ENCODE results near the gene ZNF672. TPM values are rescaled to one million over a fixed set of nuclear protein-coding genes. Genes with fewer than 3 reads are reported as not detected.

Gene ZNF672
- total RNA-seq, 2 donors from 2014 or later, result 27.8 to 57.4 TPM

- Histone ChIP-seq H3K27me3 (no peaks in the 10 kb centered on the region), H3K4me1 (peaks cover 22% of the 10 kb centered on the region), H3K36me3 (no peaks in the 10 kb centered on the region), H3K4me3 (no peak overlapping the region), H3K9ac (ENCODE audit: low read depth in 2 of 2, low read length in 2 of 2) (peak overlapping the region in 1 of 2 donors; percentile 84), H3K9me3 (no peaks in the 10 kb centered on the region), H3K27ac (no peak overlapping the region)
- intact Hi-C loops (cut with DNase I), result no loop called here
- no peak for TF ChIP-seq CTCF (IDR thresholded peaks at IDR 0.05)
- DNase-seq, result no peak
Measured at GRCh38 chr1:248824301-248824700, 13.7 kb upstream of the ZNF672 start.

GRCh38 chr1:248824701-248825100 lies 13.3 kb upstream of the ZNF672 start:
- Histone ChIP-seq H3K36me3 (no peaks in the 10 kb centered on the region), H3K4me3 (peak overlapping the region; percentile 79), H3K27me3 (no peaks in the 10 kb centered on the region), H3K9me3 (no peaks in the 10 kb centered on the region), H3K9ac (ENCODE audit: low read depth in 2 of 2, low read length in 2 of 2) (peak overlapping the region; percentile 84), H3K27ac (no peak overlapping the region), H3K4me1 (peaks cover 22% of the 10 kb centered on the region)
- no peak for TF ChIP-seq CTCF (IDR thresholded peaks at IDR 0.05)
- no peak for DNase-seq
- intact Hi-C loops (cut with DNase I), result no loop called here

- no peak for DNase-seq
- peak overlapping the region; percentile 79 for H3K4me3 ChIP-seq
- no peaks in the 10 kb centered on the region for H3K36me3 ChIP-seq
- H3K9me3 ChIP-seq, result no peaks in the 10 kb centered on the region
- intact Hi-C loops (cut with DNase I), result no loop called here
- no peak for TF ChIP-seq CTCF (IDR thresholded peaks at IDR 0.05)
- H3K9ac ChIP-seq (ENCODE audit: low read depth in 2 of 2, low read length in 2 of 2), result peak overlapping the region; percentile 84
- H3K4me1 ChIP-seq, result peaks cover 22% of the 10 kb centered on the region
- H3K27me3 ChIP-seq, result no peaks in the 10 kb centered on the region
- peak overlapping the region; percentile 98 for H3K27ac ChIP-seq
Measured at GRCh38 chr1:248825136-248825535, 12.9 kb upstream of the ZNF672 start.

GRCh38 chr1:248825573-248825908 lies 12.5 kb upstream of the ZNF672 start:
- no peaks in the 10 kb centered on the region for H3K36me3 ChIP-seq
- DNase-seq, result no peak
- no peaks in the 10 kb centered on the region for H3K9me3 ChIP-seq
- no peak for TF ChIP-seq CTCF (IDR thresholded peaks at IDR 0.05)
- H3K27ac ChIP-seq, result peak overlapping the region; percentile 98
- H3K4me1 ChIP-seq, result peaks cover 22% of the 10 kb centered on the region
- H3K9ac ChIP-seq (ENCODE audit: low read depth in 2 of 2, low read length in 2 of 2), result peak overlapping the region; percentile 84
- intact Hi-C loops (cut with DNase I), result no loop called here
- H3K27me3 ChIP-seq, result no peaks in the 10 kb centered on the region
- peak overlapping the region; percentile 79 for H3K4me3 ChIP-seq

GRCh38 chr1:248825909-248826760 lies 11.9 kb upstream of the ZNF672 start, which contains the start of gene SH3BP5L:
TSS of gene SH3BP5L (minus strand) at chr1:248825915. CDS start at chr1:248824935, 980 bp downstream.
- intact Hi-C loops (cut with DNase I), result no loop called here
- Histone ChIP-seq H3K36me3 (no peaks in the 10 kb centered on the region), H3K4me3 (peak within 1 kb of the TSS; percentile 79), H3K4me1 (peaks cover 22% of the 10 kb centered on the region), H3K27ac (peak within 1 kb of the TSS; percentile 98), H3K27me3 (no peaks in the 10 kb centered on the region), H3K9ac (ENCODE audit: low read depth in 2 of 2, low read length in 2 of 2) (peak within 1 kb of the TSS; percentile 84), H3K9me3 (no peaks in the 10 kb centered on the region)
- peak; percentile 93 for DNase-seq
- peak; percentile 52 for TF ChIP-seq CTCF (IDR thresholded peaks at IDR 0.05)

Measured in colonic mucosa (tissue), 4 donors.